MCF 10A (cell line): ENCODE measurements around the gene CCDC27. TPM values are rescaled to one million over a fixed set of nuclear protein-coding genes. Genes with fewer than 3 reads are reported as not detected.

Experiments
- BruUV-seq: library from RNA; stranded (reverse); fragments of 400-500 nt; replicated peaks from 2 replicates; lab custom pipeline; 2021; lab: Mats Ljungman, UMichigan
- CTCF ChIA-PET: fragments of 300-600 bp; sonication (Branson Sonifier 250); formaldehyde crosslinking; extraction: SDS; loops from one replicate; lab custom pipeline; 2021; ENCODE audit warnings: antibody characterized with exemption, inconsistent platforms; lab: Yijun Ruan, JAX
- POLR2A ChIA-PET: fragments of 300-600, 350-650 bp; sonication (Branson Sonifier 250); formaldehyde crosslinking; extraction: SDS; loops from one replicate; lab custom pipeline; 2020; ENCODE audit warnings: antibody characterized with exemption, inconsistent platforms; lab: Yijun Ruan, JAX
- DNase-seq: peaks from one replicate; pipeline ENCODE4 v3.0.0-alpha.2; 2018; ENCODE audit not compliant: unreplicated experiment
- H3K27ac Mint-ChIP-seq: one replicate; pipeline ENCODE4 v1.8.0; 2022; ENCODE audit warnings: mild to moderate bottlenecking, low read depth, mixed read lengths; ENCODE audit not compliant: unreplicated experiment
- H3K27me3 Mint-ChIP-seq: one replicate; pipeline ENCODE4 v1.8.0; 2022; ENCODE audit warnings: mixed read lengths; ENCODE audit not compliant: insufficient read depth, unreplicated experiment
- H3K36me3 Mint-ChIP-seq: one replicate; pipeline ENCODE4 v1.8.0; 2022; ENCODE audit warnings: mild to moderate bottlenecking, moderate library complexity, mixed read lengths; ENCODE audit not compliant: insufficient read depth, unreplicated experiment
- H3K4me1 Mint-ChIP-seq: one replicate; pipeline ENCODE4 v1.8.0; 2022; ENCODE audit warnings: mixed read lengths; ENCODE audit not compliant: insufficient read depth, unreplicated experiment
- H3K4me3 Mint-ChIP-seq: one replicate; pipeline ENCODE4 v1.8.0; 2022; ENCODE audit warnings: mild to moderate bottlenecking, moderate library complexity, mixed read lengths; ENCODE audit not compliant: unreplicated experiment
- H3K9me3 Mint-ChIP-seq: one replicate; pipeline ENCODE4 v1.8.0; 2022; ENCODE audit warnings: mixed read lengths; ENCODE audit not compliant: unreplicated experiment
- intact Hi-C: fragments of 100-400 bp; cut with micrococcal nuclease; formaldehyde crosslinking; loops from 2 replicates; pipeline ENCODE4 v1.14.1; 2022
- total RNA-seq: library from RNA; stranded (reverse); gene quantifications from 2 replicates; pipeline ENCODE4 v1.2.3, GENCODE V29; 2022
- TF ChIP-seq, protein P1 (sequence below): fragments of 200-600 bp; IDR thresholded peaks from one replicate; pipeline ENCODE4 v1.8.0; 2022; ENCODE audit warnings: antibody characterized with exemption, mild to moderate bottlenecking; ENCODE audit not compliant: unreplicated experiment

CCDC27 gene
- total RNA-seq, 1 experiment from 2014 or later: not detected

DNA sequence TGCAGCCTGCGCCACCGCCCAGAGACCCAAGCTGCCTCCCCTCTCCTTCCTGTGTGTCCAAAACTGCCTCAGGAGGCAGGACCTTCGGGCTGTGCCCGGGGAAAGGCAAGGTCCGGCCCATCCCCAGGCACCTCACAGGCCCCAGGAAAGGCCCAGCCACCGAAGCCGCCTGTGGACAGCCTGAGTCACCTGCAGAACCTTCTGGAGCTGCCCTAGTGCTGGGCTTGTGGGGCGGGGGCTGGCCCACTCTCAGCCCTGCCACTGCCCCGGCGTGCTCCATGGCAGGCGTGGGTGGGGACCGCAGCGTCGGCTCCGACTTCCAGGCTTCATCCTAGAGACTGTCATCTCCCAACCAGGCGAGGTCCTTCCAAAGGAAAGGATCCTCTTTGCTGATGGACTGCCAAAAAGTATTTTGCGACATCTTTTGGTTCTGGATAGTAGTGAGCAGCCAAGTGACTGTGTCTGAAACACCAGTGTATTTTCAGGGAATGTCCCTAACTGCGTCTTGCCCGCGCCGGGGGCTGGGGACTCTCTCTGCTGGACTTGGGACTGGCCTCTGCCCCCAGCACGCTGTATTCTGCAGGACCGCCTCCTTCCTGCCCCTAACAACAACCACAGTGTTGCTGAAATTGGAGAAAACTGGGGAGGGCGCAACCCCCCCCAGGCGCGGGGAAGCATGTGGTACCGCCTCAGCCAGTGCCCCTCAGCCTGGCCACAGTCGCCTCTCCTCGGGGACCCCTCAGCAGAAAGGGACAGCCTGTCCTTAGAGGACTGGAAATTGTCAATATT lies 19.0 kb upstream of the CCDC27 start:
- POLR2A ChIA-PET: interaction anchor here (1.3 kb wide), 1 partner anchor 9 kb away, joined by 4 read pairs; no protein-coding TSS in a partner anchor

DNA sequence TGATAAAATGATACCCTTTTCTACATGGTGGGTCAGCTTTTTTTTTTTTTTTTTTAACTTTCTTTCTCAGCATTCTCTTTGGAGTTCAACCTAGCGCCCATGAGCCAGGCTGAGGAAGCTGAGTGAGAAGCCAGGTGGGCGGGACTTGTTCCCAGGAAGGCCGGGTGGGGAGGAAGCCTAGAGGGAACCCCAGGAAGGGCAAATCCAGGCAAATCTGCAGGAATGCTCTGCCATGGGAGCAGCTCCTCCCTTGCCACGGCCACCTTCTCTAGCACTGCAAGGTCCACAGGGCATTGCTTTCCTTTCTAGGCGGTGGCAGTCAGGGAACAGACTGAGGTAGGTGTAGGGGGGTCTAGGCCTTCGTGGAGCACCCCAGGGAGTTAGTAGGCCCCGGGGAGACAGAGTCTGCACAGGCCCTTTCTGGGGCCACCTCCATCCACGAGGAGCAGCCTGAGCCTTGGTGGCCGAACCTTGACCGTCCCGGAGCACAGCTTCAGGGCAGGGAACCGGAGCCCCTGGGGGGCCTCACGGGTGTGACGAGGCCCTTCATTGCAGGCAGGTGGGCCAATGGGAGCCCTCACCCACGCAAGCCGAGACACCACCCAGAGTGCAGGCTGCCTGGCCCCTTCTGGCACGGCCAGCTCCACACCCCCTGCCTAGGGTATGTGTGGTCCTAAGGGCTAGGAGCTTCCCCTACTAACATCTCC lies 18.2 kb upstream of the CCDC27 start:
- no peaks in the 10 kb centered on the region for H3K9me3 Mint-ChIP-seq

More for the DNA sequence above, 19.0 kb upstream of the CCDC27 start:
- no peak overlapping the region for H3K27ac Mint-ChIP-seq
- TF ChIP-seq, protein P1, sequence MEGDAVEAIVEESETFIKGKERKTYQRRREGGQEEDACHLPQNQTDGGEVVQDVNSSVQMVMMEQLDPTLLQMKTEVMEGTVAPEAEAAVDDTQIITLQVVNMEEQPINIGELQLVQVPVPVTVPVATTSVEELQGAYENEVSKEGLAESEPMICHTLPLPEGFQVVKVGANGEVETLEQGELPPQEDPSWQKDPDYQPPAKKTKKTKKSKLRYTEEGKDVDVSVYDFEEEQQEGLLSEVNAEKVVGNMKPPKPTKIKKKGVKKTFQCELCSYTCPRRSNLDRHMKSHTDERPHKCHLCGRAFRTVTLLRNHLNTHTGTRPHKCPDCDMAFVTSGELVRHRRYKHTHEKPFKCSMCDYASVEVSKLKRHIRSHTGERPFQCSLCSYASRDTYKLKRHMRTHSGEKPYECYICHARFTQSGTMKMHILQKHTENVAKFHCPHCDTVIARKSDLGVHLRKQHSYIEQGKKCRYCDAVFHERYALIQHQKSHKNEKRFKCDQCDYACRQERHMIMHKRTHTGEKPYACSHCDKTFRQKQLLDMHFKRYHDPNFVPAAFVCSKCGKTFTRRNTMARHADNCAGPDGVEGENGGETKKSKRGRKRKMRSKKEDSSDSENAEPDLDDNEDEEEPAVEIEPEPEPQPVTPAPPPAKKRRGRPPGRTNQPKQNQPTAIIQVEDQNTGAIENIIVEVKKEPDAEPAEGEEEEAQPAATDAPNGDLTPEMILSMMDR: no peak
- peaks cover 17% of the 10 kb centered on the region for H3K36me3 Mint-ChIP-seq
- no peak overlapping the region for H3K4me3 Mint-ChIP-seq
- no peaks in the 10 kb centered on the region for H3K4me1 Mint-ChIP-seq
- no peaks in the 10 kb centered on the region for H3K27me3 Mint-ChIP-seq
- no TSS peak for BruUV-seq
- CTCF ChIA-PET: interaction anchor here (0.6 to 1.5 kb wide), 3 partner anchors 8 to 12 kb away, joined by 3 to 6 read pairs (median 6); no protein-coding TSS in a partner anchor
- intact Hi-C loops: no loop called here
- DNase-seq: no peak
- no peaks in the 10 kb centered on the region for H3K9me3 Mint-ChIP-seq

DNA sequence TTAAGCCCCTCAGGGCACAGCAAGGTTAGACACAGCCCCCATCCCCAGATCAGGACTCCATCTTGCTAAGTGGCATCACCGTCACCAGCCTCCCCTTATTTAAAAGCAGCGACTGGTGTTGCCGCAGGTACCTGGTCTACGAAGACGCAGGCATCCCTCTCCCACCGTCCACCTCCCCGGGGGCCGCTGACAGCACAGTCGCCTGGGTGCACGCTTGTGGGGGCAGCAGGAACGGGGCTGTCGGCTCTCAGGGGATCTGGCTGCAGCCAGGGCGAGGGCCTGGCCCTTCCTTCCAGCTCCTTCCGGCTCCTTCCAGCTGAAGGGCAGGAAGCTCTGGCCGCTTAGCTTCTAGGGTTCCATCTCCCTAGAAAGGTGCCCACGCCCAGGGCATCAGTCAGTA lies 17.6 kb upstream of the CCDC27 start:
- TF ChIP-seq, protein P1: no peak
- CTCF ChIA-PET: interaction anchor here (0.6 to 1.5 kb wide), 3 partner anchors 10 to 11 kb away, joined by 6 read pairs; no protein-coding TSS in a partner anchor
- intact Hi-C loops: no loop called here
- Mint-ChIP-seq H3K4me3 (no peak overlapping the region), H3K27me3 (no peaks in the 10 kb centered on the region), H3K9me3 (no peaks in the 10 kb centered on the region), H3K27ac (no peak overlapping the region), H3K4me1 (no peaks in the 10 kb centered on the region), H3K36me3 (peaks cover 17% of the 10 kb centered on the region)
- BruUV-seq: no TSS peak
- POLR2A ChIA-PET: interaction anchor here (1.3 kb wide), 1 partner anchor 8 kb away, joined by 4 read pairs; no protein-coding TSS in a partner anchor
- no peak for DNase-seq

More for the DNA sequence above, 18.2 kb upstream of the CCDC27 start:
- no peak for DNase-seq
- Mint-ChIP-seq H3K36me3 (peaks cover 17% of the 10 kb centered on the region), H3K4me1 (no peaks in the 10 kb centered on the region), H3K27ac (no peak overlapping the region), H3K27me3 (no peaks in the 10 kb centered on the region), H3K4me3 (no peak overlapping the region)
- BruUV-seq: no TSS peak
- TF ChIP-seq, protein P1: no peak
- ChIA-PET POLR2A (interaction anchor here (1.3 kb wide), 1 partner anchor 9 kb away, joined by 4 read pairs; no protein-coding TSS in a partner anchor), CTCF (interaction anchor here (0.6 to 1.5 kb wide), 3 partner anchors 9 to 11 kb away, joined by 6 read pairs; no protein-coding TSS in a partner anchor)
- intact Hi-C loops: no loop called here
